GM19372 (cell line): ENCODE data around the gene LASP1NB.
"Not testable (repeated sequence)": the region's sequence is repeated elsewhere in the genome, so short reads cannot be mapped to it uniquely, and the experiment has no call there.

Experiments used
- ATAC-seq: cut with Tn5 transposase; IDR thresholded peaks from one replicate; pipeline ENCODE4 v1.9.1; 2021; ENCODE audit warnings: mild to moderate bottlenecking, low read depth, moderate library complexity; ENCODE audit not compliant: unreplicated experiment

The LASP1NB gene

DNA sequence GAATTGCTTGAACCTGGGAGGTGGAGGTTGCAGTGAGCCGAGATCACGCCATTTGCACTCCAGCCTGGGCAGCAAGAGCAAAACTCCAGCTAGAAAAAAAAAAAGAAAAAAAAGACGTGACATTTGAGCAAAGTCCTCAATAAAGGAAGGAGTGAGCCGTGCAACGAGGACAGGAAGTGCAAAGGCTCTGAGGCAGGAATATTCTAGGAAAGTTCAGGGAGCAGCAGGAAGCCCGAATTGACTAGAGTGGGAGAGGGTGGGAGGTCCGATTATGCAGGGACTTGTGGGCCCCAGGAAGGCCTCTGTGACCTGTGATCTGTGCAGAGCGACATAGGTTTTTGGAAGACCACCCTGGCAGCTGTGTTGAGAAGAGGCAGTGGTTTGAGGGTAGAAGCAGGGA lies 8.6 kb upstream of the LASP1NB start:
- no peak for ATAC-seq

DNA sequence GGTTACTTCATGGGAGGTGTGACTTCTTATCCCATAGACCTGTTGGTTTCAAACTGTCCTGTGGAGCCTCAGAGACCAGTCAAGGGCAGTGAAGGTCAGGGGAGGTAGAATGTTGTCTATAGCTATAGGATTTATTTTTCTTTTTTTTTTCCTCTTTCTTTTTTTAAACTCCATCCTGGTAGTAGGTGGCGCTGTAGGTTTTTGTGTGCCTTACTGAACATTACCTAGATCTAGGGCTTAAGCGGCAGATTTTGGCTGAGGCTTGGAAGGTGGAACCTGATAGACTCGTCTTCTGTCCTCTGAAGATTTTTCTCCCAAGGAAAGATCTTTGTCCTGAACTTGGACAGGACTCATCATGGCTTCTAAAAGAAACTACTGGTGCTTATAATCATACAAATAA lies 8.2 kb upstream of the LASP1NB start:
- ATAC-seq: no peak

DNA sequence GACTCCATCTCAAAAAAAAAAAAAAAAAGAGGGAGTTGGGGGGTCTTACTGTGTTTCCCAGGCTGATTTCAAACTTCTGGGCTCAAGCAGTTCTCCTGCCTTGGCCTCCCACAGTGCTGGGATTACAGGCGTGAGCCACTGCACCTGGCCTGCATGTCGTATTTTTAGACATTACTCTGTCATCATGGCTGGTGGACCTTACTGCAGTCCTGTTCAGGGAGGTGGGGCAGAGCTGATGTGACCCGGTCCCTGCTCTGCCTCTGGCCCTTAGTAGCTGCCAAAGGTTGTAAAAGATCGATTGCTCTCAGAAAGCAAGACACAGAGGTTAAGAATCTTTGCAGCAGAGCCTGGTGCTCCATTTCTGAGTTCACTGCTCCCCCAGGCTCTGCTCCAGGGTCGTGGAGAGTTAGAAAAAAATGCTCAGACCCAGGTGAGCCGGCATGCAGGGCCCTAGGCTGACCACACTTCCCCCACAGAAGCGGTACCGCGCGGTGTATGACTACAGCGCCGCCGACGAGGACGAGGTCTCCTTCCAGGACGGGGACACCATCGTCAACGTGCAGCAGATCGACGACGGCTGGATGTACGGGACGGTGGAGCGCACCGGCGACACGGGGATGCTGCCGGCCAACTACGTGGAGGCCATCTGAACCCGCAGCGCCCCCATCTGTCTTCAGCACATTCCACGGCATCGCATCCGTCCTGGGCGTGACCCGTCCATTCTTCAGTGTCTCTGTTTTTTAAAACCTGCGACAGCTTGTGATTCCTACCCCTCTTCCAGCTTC lies 7.1 kb upstream of the LASP1NB start:
- no peak for ATAC-seq

DNA sequence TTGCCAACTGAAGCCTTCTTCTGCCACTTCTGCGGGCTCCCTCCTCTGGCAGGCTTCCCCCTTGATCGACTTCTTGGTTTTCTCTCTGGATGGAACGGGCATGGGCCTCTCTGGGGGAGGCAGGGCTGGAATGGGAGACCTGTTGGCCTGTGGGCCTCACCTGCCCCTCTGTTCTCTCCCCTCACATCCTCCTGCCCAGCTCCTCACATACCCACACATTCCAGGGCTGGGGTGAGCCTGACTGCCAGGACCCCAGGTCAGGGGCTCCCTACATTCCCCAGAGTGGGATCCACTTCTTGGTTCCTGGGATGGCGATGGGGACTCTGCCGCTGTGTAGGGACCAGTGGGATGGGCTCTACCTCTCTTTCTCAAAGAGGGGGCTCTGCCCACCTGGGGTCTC lies 6.5 kb upstream of the LASP1NB start:
- no peak for ATAC-seq

DNA sequence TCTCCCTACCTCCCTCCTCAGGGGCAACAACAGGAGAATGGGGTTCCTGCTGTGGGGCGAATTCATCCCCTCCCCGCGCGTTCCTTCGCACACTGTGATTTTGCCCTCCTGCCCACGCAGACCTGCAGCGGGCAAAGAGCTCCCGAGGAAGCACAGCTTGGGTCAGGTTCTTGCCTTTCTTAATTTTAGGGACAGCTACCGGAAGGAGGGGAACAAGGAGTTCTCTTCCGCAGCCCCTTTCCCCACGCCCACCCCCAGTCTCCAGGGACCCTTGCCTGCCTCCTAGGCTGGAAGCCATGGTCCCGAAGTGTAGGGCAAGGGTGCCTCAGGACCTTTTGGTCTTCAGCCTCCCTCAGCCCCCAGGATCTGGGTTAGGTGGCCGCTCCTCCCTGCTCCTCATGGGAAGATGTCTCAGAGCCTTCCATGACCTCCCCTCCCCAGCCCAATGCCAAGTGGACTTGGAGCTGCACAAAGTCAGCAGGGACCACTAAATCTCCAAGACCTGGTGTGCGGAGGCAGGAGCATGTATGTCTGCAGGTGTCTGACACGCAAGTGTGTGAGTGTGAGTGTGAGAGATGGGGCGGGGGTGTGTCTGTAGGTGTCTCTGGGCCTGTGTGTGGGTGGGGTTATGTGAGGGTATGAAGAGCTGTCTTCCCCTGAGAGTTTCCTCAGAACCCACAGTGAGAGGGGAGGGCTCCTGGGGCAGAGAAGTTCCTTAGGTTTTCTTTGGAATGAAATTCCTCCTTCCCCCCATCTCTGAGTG lies 5.9 kb upstream of the LASP1NB start:
- ATAC-seq: no peak

DNA sequence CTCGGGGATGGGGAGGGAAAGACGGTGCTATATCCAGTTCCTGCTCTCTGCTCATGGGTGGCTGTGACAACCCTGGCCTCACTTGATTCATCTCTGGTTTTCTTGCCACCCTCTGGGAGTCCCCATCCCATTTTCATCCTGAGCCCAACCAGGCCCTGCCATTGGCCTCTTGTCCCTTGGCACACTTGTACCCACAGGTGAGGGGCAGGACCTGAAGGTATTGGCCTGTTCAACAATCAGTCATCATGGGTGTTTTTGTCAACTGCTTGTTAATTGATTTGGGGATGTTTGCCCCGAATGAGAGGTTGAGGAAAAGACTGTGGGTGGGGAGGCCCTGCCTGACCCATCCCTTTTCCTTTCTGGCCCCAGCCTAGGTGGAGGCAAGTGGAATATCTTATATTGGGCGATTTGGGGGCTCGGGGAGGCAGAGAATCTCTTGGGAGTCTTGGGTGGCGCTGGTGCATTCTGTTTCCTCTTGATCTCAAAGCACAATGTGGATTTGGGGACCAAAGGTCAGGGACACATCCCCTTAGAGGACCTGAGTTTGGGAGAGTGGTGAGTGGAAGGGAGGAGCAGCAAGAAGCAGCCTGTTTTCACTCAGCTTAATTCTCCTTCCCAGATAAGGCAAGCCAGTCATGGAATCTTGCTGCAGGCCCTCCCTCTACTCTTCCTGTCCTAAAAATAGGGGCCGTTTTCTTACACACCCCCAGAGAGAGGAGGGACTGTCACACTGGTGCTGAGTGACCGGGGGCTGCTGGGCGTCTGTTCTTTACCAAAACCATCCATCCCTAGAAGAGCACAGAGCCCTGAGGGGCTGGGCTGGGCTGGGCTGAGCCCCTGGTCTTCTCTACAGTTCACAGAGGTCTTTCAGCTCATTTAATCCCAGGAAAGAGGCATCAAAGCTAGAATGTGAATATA lies 4.8 kb upstream of the LASP1NB start:
- no peak for ATAC-seq

DNA sequence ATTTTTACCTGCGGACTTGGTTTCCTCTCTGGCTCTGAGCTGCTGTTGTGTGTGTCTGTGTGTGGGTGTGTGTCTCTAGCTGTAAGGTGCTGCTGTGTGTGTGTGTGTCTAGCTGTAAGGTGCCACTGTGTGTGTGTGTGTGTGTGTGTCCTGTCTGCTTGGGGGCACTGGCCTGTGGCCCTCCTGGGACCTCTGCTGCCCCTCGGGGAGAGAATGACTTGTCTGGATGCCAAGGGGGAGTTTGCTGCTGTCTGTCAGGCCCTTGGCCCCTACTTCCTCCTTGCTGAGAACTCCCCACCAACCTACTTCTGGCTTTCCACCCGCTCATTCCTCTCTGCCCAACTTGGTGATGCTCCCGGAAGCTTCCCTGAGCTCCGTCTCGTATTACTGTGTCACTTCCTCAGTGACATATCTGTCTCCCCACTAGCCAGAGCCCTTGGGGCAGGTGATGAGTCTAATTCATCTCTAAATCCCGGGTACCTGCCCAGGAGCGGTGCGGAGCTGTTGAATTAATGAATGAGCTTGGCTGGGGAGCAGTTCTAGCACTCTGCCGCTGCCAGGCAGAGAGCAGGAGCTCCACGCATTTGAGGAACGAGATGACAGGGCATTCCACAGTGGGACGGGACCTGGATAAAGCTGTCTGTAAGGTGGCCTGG lies 3.5 kb upstream of the LASP1NB start:
- ATAC-seq: no peak

DNA sequence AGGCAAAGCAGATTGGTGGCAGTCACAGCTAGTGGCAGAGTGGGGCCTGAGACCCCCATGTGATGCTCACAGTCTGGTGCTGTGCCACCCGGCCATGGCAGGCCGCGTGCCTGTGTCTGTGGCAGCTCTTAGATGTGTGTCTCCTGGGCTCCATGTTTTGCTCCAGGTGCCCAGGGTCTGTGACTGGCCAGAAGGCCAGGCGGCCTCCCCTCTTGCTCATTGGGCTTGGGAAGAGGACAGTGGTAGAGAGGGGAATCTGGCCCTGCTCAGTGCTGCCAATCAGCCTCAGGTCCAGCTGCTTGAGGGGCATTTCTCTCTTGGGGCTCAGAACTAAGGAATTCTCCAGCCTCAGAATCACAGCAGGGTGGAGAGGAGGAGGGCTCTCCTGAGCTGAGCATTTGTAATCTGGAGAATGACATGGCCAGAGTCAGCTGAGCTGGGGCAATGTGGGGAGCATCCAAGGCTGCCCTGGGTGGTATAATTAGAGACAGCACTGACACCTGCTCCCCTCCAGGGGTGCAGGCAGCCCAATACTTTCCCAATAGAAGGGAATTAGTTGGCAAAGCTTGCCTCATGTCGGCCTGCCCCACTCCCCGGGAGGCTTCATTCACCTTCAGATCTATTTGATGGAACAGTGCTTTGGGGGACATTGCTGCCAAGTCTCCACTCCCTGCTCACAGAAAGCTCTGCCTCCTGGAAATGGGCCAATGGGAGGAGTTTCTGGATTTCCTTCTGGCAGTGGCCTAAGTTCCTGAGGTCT lies 2.7 kb upstream of the LASP1NB start:
- no peak for ATAC-seq

DNA sequence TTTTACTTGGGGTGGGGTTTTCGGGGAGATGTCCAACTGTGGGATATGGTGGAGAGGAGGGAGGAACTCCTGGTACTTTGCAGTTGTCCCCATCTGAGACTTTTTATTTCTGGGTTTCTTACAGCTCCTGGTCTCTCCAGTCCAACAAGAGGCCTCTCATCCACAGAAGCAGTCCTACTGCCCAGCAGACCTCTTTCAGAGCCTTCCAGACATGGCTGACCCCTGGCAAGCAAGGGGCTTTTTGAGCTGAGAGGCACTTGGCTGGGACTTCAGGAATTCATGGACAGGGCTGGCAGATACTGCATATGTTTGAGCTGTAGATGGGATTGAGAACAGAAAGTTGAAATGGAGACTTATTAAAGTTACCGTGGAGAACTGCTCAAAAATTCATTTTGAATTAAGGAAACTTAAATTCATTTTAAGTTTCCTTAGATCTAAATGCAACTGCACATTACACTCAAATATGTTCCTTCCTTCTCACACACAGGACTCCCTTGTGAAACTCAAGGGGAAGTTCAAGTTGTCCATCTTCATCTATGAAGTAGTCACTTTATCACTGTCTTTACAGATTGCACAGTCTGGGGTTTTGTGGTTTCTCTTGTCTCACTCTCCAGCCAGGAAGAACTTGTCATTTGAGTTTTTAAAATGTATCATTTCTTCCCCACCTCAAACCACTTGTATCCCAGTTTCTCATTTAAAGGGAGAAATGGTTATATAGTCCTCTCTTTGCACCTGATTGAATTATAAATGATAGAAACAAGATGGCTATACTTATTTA lies 1.1 kb downstream of the LASP1NB start:
- no peak for ATAC-seq

DNA sequence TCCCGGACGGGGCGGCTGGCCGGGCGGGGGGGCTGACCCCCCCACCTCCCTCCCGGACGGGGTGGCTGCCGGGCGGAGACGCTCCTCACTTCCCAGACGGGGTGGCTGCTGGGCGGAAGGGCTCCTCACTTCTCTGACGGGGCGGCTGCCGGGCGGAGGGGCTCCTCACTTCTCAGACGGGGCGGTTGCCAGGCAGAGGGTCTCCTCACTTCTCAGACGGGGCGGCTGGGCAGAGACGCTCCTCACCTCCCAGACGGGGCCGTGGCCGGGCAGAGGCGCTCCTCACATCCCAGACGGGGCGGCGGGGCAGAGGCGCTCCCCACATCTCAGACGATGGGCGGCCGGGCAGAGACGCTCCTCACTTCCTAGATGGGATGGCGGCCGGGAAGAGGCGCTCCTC lies 5.4 kb downstream of the LASP1NB start:
- not testable (repeated sequence) for ATAC-seq

DNA sequence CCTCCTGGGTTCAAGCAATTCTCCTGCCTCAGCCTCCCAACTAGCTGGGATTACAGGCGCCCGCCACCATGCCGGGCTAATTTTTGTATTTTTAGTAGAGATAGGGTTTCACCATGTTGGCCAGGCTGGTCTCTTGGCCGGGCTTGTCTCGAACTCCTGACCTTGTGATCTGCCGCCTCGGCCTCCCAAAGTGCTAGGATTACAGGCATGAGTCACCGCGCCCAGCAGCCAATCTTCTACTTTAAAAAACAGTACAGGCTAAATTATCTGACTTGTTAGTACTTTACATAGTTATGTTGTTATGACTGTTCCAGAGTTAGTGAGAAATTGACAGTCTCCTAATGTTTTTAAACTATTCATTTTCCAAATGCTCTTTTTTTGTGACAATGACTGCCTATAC lies 8.5 kb downstream of the LASP1NB start:
- ATAC-seq: not testable (repeated sequence)

DNA sequence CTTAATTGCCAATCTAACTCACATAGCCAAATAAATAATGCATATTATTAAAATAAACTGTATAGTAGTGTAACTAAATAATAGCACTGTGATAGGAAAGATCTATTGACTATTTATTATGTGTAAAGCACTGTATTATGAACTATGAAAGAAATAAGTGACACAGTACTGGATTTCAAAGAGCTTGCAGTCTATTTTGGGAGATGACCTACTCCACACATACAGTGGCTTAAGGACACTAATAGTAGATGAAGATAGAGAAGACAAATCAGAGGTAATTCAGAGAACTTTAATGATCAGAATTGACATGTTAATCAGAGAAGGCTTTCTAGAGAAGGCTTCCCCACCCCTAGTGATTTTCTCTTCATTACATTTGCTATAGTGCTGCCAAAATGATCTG lies 14.6 kb downstream of the LASP1NB start:
- no peak for ATAC-seq

DNA sequence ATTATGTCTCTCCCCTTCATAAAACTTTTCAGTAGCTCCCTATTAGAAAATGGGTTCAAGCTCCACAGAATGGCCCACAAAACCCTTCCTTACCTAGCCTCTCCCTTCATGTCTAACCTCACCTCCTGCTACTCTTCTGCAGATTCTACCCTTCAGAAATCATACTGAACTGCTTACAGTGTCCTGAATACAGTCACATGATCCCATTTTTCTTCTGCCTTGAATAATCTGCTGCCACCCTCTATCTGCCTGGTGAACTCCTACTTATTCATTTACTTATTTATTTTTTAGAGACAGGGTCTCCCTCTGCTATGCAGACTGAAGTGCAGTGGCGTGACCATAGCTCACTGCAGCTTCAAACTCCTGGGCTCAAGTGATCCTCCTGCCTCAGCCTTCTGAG lies 15.0 kb downstream of the LASP1NB start:
- no peak for ATAC-seq

DNA sequence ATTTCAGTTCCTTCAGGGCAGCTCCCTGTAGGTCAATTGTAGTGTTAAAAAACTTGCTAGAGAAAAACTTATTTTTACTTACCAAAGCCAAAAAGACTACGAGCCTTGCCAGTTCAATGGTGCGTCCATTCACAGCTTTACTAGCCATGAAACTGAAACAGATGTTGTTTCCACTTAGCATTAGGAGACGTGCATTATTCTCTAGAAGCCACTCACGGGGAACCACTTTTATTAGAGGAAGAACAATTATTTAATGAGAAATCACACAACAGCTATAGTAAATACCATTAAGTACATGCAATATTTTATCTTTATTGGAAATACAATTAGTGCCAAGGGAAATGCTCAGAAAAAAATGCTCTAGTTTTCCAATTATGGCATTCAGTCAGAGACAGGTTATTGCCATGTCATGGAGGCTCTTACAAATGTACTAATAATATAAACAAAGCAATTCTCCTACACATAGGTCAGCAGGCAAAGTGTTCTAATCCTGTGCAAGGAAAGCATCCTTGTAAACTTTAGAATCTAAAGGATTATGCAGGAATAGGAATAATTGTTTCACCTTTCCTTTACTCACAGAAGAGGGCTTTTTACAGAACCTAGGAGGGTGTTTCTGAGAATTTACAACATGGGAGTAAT lies 17.4 kb downstream of the LASP1NB start:
- ATAC-seq: no peak

DNA sequence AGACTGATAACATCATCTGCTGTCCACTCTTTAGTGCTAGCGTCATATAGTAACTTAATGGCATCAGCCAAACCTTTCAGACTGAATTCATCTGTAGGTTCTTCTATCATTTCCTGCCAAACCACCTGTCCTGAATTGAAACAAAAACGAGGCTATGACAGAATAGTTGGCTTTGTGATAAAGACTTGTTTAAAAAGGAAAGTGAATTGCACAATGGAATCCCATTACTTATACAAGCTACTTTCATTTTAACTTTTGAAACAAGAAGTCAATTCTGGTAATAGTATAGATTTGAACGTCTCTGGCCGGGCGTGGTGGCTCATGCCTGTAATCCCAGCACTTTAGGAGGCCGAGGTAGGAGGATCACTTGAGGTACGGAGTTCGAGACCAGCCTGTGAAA lies 18.2 kb downstream of the LASP1NB start:
- no peak for ATAC-seq

DNA sequence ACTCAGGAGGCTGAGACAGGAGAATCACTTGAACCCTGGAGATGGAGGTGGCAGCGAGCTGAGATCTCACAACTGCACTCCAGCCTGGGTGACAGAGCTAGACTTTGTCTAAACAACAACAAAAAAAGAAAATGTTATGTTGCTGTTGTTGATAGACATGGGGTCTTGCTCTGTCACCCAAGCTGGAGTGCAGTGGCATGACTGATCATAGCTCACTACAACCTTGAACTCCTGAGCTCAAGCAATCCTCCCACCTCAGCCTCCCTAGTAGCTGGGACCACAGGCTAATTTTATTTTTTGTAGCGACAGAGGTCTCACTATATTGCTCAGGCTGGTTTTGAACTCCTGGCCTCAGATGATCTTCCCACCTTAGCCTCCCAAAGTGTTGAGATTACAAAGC lies 21.8 kb downstream of the LASP1NB start:
- ATAC-seq: no peak

DNA sequence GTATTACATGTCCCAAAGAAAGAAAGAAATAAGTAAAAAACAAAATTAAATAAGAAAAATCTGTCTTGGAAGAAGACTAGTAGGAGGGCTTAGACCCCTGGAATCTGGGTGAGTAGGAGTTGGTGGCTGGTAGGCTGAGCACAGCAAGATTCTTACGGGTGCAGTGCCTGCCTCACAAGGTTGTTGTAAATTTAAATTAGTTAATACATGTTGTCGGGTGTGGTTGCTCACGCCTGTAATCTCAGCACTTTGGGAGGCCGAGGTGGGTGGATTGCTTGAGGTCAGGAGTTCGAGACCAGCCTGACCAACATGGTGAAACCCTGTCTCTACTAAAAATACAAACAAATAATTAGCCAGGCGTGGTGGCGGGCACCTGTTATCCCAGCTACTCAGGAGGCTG lies 28.4 kb downstream of the LASP1NB start:
- ATAC-seq: not testable (repeated sequence)

DNA sequence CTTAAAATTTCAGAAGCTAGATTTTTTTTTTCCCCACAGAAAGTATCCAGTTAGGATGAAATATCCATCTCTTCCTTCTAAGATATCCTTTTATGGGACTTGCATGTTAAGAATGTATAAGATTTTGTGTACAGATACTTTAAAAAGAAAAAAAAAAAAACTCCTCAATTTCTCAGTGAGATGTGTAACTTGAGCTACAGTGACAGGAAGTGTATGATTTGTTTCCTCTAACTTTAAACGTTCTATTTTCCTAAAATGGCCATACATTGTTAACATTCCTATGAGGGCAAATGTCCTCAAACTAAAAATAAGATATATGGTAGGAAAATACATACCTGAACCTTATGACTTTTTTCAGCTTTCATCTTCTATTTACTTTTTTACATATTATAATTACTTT lies 32.9 kb downstream of the LASP1NB start:
- no peak for ATAC-seq

DNA sequence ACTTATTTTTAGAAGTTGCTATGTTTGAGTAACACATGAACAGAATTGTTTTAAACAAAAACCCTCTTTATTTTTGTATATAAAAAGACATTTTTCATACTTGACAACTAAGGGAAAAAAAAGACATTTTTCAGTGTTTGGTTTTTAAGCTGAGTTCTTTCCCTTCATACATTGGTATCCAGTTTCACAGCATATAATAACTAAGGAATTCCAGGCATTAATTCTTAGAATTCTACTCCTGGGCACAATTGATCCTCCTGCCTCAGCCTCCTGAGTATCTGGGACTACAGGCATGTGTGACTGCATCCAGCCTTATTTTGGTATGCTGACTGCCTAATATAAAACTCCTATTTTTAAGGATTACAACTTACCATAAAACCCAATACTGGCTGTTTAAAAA lies 33.3 kb downstream of the LASP1NB start:
- ATAC-seq: no peak
